ENCODE measurements around the gene SCOC. TPM values are rescaled to one million over a fixed set of nuclear protein-coding genes. Genes with fewer than 3 reads are reported as not detected.

SCOC gene
- total RNA-seq = 42.3 and 45.0 TPM in 2 replicates

GRCh38 chr4:140373328-140374129, at the start of gene SCOC:
Gene SCOC (plus strand): TSS chr4:140373646. CDS start chr4:140379171, 5,525 bp downstream.

GRCh38 chr4:140427106-140427918, 53.9 kb downstream of the SCOC start, which contains the start of gene CLGN:
Gene CLGN (minus strand): TSS chr4:140427648. CDS start chr4:140413078, 14,570 bp downstream.

Other genes starting within 250 kb of the SCOC start
- 3.6 and 5.6 TPM in 2 replicates for gene MAML3, start 219.5 kb upstream of the SCOC start, total RNA-seq
- 0.09 and 0.11 TPM in 2 replicates for gene CLGN, start 54.0 kb downstream of the SCOC start, total RNA-seq
- gene MGAT4D, start 124.6 kb downstream of the SCOC start, total RNA-seq = not detected in 2 replicates
- 14.3 and 21.3 TPM in 2 replicates for gene ELMOD2, start 150.5 kb downstream of the SCOC start, total RNA-seq
- not detected in 2 replicates for gene UCP1, start 195.3 kb downstream of the SCOC start, total RNA-seq